Upper lobe of left lung (tissue), 4 donors: ENCODE results near the gene SPATS2.

Source experiments
- CTCF ChIP-seq, 6 experiments: fragments of 450-650 bp in 4 of 6; fragments of 200-600 bp in 2 of 6; sonication (generic) in 2 of 6; IDR thresholded peaks; one replicate each; pipeline ENCODE4 v1.5.1; 2016 to 2019; ENCODE audit warnings: antibody characterized with exemption in 6 of 6
- EP300 ChIP-seq, 4 donors: sonication (generic); formaldehyde crosslinking; IDR thresholded peaks; one replicate each; pipeline ENCODE4 v1.5.1; 2017; ENCODE audit warnings: antibody characterized with exemption in 4 of 4, control low read depth in 2 of 4
- POLR2A ChIP-seq, 4 donors: fragments of 450-650 bp; IDR thresholded peaks; one replicate each; pipeline ENCODE4 v1.5.1; 2016 to 2017; ENCODE audit warnings: antibody characterized with exemption in 4 of 4, mild to moderate bottlenecking in 2 of 4

DNA sequence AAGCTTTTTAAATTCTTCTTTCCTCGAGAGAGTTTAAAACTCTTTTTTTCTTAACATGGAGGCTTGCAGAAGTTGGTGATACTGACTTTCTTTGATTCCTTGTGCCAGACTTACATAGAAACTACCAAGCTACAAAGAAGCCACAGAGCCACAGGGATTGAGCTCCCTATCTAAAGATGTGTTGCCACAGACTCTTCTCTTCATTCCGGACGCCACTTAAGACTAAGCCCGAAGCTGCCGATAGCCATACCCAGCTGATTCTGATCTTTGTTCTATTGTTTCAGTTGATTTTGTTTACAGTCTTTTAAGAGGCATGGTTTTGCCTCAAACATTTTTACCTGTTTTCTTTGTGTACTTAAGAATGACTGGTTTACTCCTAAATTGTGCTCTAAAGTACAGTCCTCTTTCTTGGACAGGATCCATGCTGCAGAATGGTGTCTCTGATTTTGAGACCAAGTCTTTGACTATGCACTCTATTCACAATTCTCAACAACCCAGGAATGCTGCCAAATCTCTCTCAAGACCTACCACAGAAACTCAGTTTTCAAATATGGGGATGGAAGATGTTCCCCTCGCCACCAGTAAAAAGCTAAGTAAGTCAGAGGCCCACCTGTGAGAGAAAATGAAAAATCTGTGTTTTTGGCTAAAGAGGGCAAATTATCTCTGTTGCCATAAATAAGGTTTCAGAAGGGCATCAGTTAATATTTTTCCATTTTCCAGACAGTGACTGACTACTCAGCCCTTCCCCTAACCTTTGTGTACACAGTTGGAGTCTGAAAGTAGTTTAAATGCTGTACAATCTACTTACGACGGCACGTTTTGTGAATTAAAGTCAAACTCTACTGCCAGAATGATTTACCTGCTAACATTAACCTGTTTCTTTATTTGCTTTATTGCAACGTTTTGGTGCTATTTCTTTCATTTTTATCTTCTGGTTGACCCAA is 129.4 kb downstream of the SPATS2 start:
- TF ChIP-seq CTCF (IDR thresholded peaks at IDR 0.05) (no peak), POLR2A (IDR thresholded peaks at IDR 0.05) (no peak), EP300 (IDR thresholded peaks at IDR 0.05) (no peak)
